GM19099 (cell line): Measurements from ENCODE around the gene NUP42.

ENCODE experiments used
- POLR2A ChIP-seq: IDR thresholded peaks from 3 replicates; pipeline ENCODE4 v1.6.1; 2011; ENCODE audit warnings: low read depth; ENCODE audit not compliant: insufficient read length; ENCODE audit errors: extremely low read depth

Gene NUP42, protein sequence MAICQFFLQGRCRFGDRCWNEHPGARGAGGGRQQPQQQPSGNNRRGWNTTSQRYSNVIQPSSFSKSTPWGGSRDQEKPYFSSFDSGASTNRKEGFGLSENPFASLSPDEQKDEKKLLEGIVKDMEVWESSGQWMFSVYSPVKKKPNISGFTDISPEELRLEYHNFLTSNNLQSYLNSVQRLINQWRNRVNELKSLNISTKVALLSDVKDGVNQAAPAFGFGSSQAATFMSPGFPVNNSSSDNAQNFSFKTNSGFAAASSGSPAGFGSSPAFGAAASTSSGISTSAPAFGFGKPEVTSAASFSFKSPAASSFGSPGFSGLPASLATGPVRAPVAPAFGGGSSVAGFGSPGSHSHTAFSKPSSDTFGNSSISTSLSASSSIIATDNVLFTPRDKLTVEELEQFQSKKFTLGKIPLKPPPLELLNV

DNA sequence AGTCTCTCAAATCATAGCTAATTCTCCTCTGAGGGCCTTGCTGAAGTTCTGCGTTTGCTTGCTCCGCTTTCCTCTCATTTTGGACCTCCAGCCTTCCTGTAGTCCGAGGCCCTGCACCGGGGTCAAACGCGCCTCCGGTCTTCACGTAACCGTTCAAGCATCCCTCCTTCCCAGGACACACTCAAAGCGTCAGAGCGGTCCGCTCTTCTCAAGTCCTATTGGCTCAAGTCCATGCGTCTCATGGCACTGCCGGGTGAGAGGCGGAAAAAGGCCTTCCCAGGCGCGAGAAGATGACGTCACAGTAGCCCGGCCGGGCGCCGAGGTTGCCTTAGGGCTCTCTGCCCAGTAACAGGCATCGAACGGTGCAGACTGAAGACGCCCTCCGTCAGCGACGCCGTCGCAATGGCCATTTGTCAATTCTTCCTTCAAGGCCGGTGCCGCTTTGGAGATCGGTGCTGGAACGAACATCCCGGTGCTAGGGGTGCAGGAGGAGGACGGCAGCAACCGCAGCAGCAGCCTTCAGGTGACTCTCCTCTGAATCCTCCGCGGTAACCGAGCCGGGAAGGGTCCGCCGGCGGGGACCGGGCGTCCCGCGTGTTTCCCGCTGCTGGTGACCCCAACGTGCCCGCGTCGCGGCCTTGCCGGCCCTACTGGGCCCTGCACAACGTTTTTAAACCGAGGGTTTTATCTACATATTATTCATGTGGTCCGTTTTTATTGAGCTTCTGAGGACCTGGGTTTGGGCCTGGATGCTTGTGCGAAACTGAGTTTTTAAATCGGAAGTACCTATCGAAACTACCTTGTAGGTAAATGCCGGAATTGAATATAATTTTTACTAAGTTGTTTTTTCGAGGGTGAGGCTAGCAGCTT is at the start of gene NUP42:
Gene NUP42, plus strand, starts transcription at position 365 of the 870 bp plus-strand sequence. Its CDS starts 38 bp downstream, at position 403.
- TF ChIP-seq POLR2A, result peak; percentile 81

DNA sequence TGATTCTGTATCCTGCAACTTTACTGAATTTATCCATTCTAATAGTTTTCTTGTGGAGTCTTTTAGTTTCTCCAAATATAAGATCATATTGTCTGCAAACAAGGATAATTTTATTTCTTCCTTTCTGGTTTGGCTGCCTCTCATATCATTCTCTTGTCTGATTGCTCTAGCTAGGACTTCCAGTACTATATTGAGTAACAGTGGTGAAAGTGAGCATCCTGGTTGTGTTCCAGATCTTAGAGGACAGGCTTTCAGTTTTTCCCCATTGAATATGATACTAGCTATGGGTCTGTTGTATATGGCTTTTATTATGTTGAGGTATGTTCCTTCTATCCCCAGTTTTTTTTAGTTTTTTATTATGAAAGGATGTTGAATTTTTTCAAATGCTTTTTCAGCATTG is 48.1 kb upstream of the NUP42 start:
- no peak for TF ChIP-seq POLR2A

DNA sequence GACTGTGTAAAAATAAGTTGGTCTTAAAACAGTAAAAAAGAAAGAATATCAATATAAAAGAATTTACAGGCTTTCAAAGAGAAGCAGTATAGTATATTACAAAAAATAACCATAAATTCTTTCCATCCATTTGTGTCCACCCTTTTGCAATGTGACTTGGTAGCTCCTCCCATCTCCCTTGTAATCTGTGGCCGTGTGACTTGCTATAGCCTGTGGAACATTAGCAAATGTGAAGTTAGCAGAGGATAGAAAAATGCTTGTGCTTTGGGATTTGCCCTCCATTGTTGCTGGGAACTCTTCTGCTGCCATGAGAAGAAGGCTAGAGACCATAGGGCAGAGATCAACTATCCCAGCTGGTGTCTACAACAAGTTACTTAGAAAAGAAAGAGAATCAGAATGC is 46.1 kb upstream of the NUP42 start:
- no peak for TF ChIP-seq POLR2A

DNA sequence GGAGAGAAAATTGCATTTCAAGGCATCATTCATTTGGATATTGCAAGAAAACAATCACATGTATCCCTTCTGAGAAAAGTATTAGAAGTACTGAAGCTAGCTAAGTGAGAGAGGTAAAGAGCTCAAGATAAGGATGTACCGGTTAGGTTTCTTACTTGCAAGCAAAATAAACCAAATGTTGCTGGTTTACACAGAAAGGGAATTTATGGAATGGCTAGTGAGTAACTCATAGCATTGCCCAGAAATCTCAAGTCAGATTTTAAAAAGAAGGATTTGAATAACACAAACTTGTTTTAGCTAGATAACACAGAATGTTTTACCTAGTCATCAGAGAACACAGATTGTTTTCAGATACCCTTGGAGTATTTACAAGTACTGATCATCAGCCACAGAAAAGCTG is 45.6 kb upstream of the NUP42 start:
- no peak for TF ChIP-seq POLR2A

DNA sequence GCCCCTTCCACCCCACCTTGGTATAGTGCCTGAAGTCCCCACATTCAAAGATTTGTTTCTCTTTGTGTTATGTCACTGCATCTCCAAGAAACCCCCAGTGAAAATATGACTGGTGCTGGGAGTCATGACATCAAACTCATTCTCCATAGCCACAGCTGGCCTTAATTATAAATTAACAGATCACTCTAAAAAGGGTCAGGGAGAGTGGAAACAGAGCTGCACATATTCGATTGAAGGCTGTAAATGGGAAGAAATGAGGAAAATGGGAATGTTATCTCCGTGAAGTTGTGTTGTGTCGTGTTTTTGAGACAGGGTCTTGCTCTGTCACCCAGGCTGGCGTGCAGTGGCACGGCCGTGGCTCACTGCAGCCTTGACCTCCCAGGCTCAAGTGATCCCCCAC is 24.2 kb upstream of the NUP42 start:
- no peak for TF ChIP-seq POLR2A

DNA sequence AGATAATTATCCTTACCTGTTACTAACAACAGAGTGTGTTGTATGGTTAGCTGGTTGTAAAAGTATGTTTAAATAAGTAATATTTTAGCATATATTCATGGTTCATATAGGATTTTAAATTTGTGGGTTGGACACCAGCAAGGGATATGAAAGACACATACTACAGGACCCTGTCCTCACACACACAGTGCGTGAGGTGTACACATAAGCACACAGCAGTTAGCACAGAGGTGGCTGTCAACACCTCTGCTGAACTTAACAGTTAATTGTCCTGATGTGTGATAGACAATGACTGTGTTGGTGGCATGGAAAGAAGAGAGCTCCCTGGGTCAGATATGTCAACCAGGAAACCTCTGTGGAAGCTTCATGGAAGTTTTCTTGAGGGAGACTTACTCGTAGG is 23.3 kb upstream of the NUP42 start:
- no peak for TF ChIP-seq POLR2A

DNA sequence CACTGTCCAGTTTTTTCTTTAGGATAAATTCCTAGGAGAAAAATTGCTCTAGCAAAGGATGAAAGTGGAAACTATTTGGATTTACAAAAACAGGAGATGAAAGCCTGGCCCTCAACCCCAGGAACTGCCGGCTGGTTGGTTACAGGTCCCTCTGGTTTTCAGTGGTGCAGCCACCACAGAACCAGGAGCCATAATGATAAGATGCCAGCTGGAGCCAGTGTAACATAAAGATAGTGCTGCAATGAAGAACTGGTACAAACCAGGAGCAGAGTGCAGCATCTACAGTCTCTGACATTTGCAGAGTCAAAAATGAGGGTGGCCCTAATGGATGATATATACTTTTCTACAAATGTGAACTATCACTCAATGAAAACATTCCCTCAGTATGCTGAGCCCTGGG is 20.4 kb upstream of the NUP42 start:
- no peak for TF ChIP-seq POLR2A

DNA sequence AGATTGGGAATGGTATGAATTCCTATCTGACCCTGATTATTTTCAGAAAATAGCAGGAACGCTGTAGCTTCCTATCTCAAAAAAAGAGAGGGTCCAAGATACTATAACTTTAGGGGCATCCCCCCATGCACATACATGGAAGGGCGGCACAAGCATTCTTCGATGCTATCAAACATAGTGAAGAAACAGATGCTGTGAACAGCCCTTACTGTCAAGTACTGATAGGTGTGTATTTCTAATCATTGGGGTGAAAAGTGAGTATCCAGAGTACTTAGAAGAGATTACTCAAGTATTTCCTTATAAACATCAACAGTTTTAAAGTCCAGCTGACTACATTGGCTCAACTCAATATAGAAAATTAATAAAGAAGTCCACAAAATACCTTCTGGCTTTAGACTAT is 17.0 kb upstream of the NUP42 start:
- TF ChIP-seq POLR2A, result no peak

DNA sequence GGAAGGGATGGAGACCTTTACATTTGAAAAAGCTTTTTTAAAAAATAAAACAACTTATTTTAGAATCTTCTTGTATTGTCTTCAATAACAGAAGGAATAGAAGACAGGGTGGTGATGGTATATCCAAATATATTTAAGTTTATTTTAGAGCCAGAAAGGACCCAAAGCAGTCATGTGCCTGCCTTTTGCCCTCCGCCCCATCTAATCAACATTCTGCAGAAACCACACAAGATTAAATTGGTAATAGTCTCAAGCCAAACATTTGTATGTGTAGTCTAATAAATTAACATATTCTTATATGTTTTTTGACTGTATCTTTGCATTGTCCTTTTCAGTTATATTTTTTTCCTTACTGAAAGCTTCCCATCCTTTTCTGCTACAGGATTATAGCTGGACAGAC is 16.5 kb upstream of the NUP42 start:
- no peak for TF ChIP-seq POLR2A

DNA sequence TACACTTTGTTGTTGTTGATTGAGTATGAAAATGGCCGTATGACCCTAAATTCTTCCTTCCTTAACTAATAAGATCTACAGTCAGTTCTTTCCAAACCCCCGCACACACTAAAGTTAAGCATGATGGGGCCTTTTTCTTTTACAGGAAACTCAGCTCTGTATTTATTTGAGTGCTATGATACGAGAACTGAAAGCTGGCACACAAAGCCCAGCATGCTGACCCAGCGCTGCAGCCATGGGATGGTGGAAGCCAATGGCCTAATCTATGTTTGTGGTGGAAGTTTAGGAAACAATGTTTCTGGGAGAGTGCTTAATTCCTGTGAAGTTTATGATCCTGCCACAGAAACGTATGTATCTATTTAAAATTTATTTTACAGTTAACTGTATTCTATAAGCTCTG is 14.2 kb upstream of the NUP42 start:
- no peak for TF ChIP-seq POLR2A

DNA sequence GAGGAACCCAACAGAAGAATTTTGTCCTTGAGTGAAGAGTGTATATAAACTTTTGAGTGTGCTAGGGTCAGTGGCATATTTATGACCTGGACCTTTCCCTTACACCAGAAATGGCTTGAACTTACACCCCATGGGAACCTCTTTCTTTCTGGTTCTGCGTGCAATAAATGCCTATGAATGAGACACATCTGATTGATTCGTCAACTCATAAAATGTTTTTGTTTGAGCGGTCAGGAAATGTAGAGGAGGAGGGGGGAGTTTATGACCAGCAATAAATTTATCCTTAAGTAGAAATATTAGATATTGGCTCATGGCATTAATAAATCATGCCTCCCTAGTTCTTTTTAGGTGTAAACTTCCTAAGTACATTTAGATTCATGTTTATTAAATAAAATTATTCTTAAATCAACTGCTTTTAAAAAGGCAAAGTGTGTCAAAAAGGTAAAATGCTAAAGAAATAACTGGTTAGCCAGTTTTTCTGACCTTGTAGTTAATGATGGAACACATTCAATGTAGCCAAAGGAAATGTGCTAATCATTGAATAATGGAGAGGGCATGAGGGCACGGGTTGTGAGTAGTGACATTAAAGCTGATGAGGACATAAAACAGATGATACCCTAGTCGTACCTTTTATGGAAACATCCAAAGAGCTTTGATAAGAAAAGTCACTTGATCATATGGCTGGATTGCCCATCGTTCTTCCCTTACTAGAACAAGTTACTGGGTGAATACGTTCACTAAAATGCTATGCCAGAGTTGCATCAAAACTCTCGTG is 13.6 kb upstream of the NUP42 start:
- TF ChIP-seq POLR2A, result no peak

DNA sequence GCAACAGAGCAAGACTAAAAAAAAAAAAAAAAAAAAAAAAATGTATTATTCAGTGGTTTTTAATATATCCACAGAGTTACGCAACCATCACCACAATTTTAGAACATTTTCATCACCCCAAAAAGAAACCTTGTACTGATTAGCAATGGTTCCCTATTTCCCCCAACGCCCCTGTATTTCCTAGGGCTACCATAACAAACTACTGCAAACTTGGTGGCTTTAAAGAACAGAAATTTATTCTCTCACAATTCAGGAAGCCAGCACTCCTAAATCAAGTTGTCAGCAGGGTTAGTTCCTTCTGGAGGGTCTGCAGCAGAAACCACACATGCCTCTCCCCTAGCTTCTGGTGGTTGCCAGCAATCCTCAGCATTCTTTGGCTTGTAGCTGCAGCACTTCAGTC is 5.9 kb upstream of the NUP42 start:
- TF ChIP-seq POLR2A, result no peak

DNA sequence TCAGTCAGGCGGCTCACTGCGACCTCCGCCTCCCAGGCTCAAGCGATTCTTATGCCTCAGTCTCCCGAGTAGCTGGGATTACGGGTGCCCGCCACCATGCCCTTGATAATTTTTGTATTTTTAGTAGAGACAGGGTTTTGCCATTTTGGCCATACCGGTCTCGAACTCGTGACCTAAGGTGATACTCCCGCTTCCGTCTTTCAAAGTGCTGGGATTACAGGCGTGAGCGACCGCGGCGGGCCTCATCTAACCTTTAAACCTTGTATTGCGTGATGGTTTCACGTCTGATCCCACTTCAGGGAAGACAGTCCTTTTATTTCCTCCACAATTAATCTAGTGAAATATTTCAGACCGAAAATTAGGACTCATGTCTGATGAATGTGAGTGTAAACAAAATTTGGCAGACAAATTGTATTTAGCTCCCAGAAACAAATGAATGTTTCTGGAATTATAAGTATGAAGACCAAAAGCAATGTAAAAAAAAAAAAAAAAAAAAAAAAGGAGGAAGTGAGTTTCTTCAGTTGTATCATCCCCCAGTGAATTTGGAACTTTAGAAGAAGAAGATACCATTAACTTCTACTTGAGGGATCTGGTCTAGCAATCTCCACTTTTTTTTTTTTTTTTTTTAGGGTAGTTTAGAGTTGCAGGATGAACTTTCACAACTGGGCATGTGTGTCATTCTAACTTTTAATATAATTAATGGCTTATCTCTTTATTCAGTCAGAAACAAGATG is 1.6 kb downstream of the NUP42 start:
- TF ChIP-seq POLR2A, result no peak

DNA sequence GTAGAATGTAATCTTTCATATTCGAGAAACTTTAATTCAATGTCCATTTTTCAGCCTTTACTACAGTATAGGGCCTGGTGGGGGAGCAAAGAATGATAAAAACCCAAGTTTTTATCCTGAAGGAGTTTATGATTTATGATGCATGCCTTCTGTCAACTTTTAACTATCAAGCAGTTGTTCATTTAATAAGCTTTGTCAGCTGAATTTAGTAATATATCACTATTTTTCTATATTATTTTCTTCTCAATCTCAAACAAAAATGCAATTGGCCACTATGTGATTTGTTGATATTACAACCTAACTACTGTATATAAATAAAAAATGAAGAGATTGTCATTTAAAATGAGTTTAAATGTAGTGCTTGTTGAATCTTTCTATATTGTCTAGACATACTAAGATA is 2.4 kb downstream of the NUP42 start:
- TF ChIP-seq POLR2A, result no peak
